IMR-90 (cell line): Measurements from ENCODE around the gene PAQR9. TPM values are rescaled to one million over a fixed set of nuclear protein-coding genes. Genes with fewer than 3 reads are reported as not detected.

Experiments
- ATAC-seq: fragments of 200-7000 bp; cut with Tn5 transposase; 2 replicates; pipeline ENCODE4 v1.9.1; 2020; ENCODE audit warnings: low read depth, mild to moderate bottlenecking, moderate library complexity
- BruUV-seq: library from RNA; stranded (reverse); fragments of 400-500 nt; replicated peaks from 2 replicates; lab custom pipeline; 2021; lab: Mats Ljungman, UMichigan
- CTCF ChIA-PET: fragments of 300-600 bp; formaldehyde crosslinking; extraction: SDS; loops from one replicate; lab custom pipeline; 2021; ENCODE audit warnings: antibody characterized with exemption; lab: Yijun Ruan, JAX
- POLR2A ChIA-PET: fragments of 300-600 bp; sonication (Branson Sonifier 250); formaldehyde crosslinking; loops from one replicate; lab custom pipeline; 2022; ENCODE audit warnings: antibody characterized with exemption; ENCODE audit not compliant: unreplicated experiment; lab: Charles Lee
- DNase-seq: peaks from one replicate; pipeline ENCODE4 v3.0.0; 2013
- H2AFZ ChIP-seq: replicated peaks from 2 replicates; pipeline ENCODE3; 2013; ENCODE audit warnings: low read length, mild to moderate bottlenecking; ENCODE audit not compliant: poor library complexity
- H2AK5ac ChIP-seq: 2 replicates; pipeline ENCODE4 v1.6.1; 2013; ENCODE audit warnings: low read depth, low read length, inconsistent platforms
- H2AK9ac ChIP-seq: replicated peaks from 2 replicates; pipeline ENCODE3; 2013; ENCODE audit warnings: mild to moderate bottlenecking, low read depth, low read length, moderate library complexity; ENCODE audit not compliant: poor library complexity
- H2BK120ac ChIP-seq: 2 replicates; pipeline ENCODE4 v1.6.1; 2013; ENCODE audit warnings: low read depth, low read length, inconsistent platforms
- H2BK15ac ChIP-seq: 3 replicates; pipeline ENCODE4 v1.6.1; 2013; ENCODE audit warnings: low read depth, low read length, inconsistent platforms
- H2BK20ac ChIP-seq: 2 replicates; pipeline ENCODE4 v1.6.1; 2013; ENCODE audit warnings: low read depth, mild to moderate bottlenecking, inconsistent platforms, low read length, moderate library complexity
- H2BK5ac ChIP-seq: 2 replicates; pipeline ENCODE4 v1.6.1; 2013; ENCODE audit warnings: mild to moderate bottlenecking, low read depth, low read length, inconsistent platforms; ENCODE audit not compliant: poor library complexity, severe bottlenecking
- H3K14ac ChIP-seq: replicated peaks from 2 replicates; pipeline ENCODE4 v1.6.1; 2013; ENCODE audit warnings: low read depth, low read length, inconsistent platforms
- H3K18ac ChIP-seq: 2 replicates; pipeline ENCODE4 v1.6.1; 2013; ENCODE audit warnings: low read depth, low read length, control low read depth
- H3K23ac ChIP-seq: 2 replicates; pipeline ENCODE4 v1.6.1; 2013; ENCODE audit warnings: low read depth, low read length, inconsistent platforms
- H3K27ac ChIP-seq: 2 replicates; pipeline ENCODE4 v1.5.1; 2013; ENCODE audit warnings: mild to moderate bottlenecking, control low read depth, low read length; ENCODE audit not compliant: insufficient read depth
- H3K27me3 ChIP-seq: 2 replicates; pipeline ENCODE4 v1.6.1; 2013; ENCODE audit warnings: low read length; ENCODE audit not compliant: control insufficient read depth, insufficient read depth
- H3K36me3 ChIP-seq: 2 replicates; pipeline ENCODE4 v1.6.1; 2013; ENCODE audit warnings: low read length, mixed read lengths; ENCODE audit not compliant: control insufficient read depth, insufficient read depth
- H3K4ac ChIP-seq: 2 replicates; pipeline ENCODE4 v1.6.1; 2013; ENCODE audit warnings: low read depth, low read length, inconsistent platforms
- H3K4me1 ChIP-seq: 2 replicates; pipeline ENCODE4 v1.6.1; 2013; ENCODE audit warnings: low read length, mixed read lengths; ENCODE audit not compliant: control insufficient read depth, insufficient read depth
- H3K4me2 ChIP-seq: 2 replicates; pipeline ENCODE4 v1.6.1; 2013; ENCODE audit warnings: low read depth, mild to moderate bottlenecking, control low read depth, low read length, moderate library complexity
- H3K4me3 ChIP-seq: 2 replicates; pipeline ENCODE4 v1.5.1; 2013; ENCODE audit warnings: low read depth, mild to moderate bottlenecking, control low read depth, low read length, moderate library complexity; ENCODE audit not compliant: insufficient read depth
- H3K56ac ChIP-seq: 2 replicates; pipeline ENCODE4 v1.6.1; 2013; ENCODE audit warnings: low read length, inconsistent platforms; ENCODE audit not compliant: insufficient read depth; ENCODE audit errors: extremely low read depth
- H3K79me1 ChIP-seq, 2 experiments: 2 replicates each; pipeline ENCODE4 v1.6.1; 2013; ENCODE audit warnings: low read length in 2 of 2, inconsistent platforms in 1 of 2, low read depth in 1 of 2
- H3K9ac ChIP-seq: 2 replicates; pipeline ENCODE4 v1.6.1; 2013; ENCODE audit warnings: low read depth, low read length, control low read depth
- H3K9me1 ChIP-seq: 2 replicates; pipeline ENCODE4 v1.6.1; 2013; ENCODE audit warnings: low read length, inconsistent platforms; ENCODE audit not compliant: insufficient read depth
- H3K9me3 ChIP-seq: 2 replicates; pipeline ENCODE4 v1.6.1; 2013; ENCODE audit warnings: low read length; ENCODE audit not compliant: control insufficient read depth, insufficient read depth
- H4K20me1 ChIP-seq: 2 replicates; pipeline ENCODE4 v1.6.1; 2013; ENCODE audit warnings: low read length, inconsistent platforms; ENCODE audit not compliant: insufficient read depth
- H4K5ac ChIP-seq: 2 replicates; pipeline ENCODE4 v1.6.1; 2013; ENCODE audit warnings: mild to moderate bottlenecking, low read depth, low read length, control low read depth
- H4K8ac ChIP-seq, 2 experiments: 2 replicates each; pipeline ENCODE4 v1.6.1; 2013; ENCODE audit warnings: low read depth in 2 of 2, low read length in 2 of 2, control low read depth in 1 of 2, inconsistent platforms in 1 of 2
- H4K91ac ChIP-seq: 2 replicates; pipeline ENCODE4 v1.6.1; 2013; ENCODE audit warnings: low read depth, low read length, inconsistent platforms; ENCODE audit not compliant: insufficient read depth
- BHLHE40 ChIP-seq: fragments of 150-350 bp; IDR thresholded peaks from 2 replicates; pipeline ENCODE4 v1.6.1; 2016; ENCODE audit warnings: mild to moderate bottlenecking, low read depth, low read length
- CEBPB ChIP-seq: IDR thresholded peaks from 2 replicates; pipeline ENCODE4 v1.6.1; 2012; ENCODE audit warnings: low read depth, low read length, improper control_type of control experiment
- CHD1 ChIP-seq: IDR thresholded peaks from 2 replicates; pipeline ENCODE4 v1.6.1; 2012; ENCODE audit warnings: low read depth, low read length, improper control_type of control experiment
- FOS ChIP-seq: fragments of 150-350 bp; IDR thresholded peaks from 2 replicates; pipeline ENCODE4 v1.6.1; 2016; ENCODE audit warnings: low read depth, low read length
- MAFK ChIP-seq: IDR thresholded peaks from 2 replicates; pipeline ENCODE4 v1.6.1; 2012; ENCODE audit warnings: low read depth, low read length, improper control_type of control experiment
- MAZ ChIP-seq: IDR thresholded peaks from 2 replicates; pipeline ENCODE4 v1.6.1; 2012; ENCODE audit warnings: low read depth, mild to moderate bottlenecking, low read length, improper control_type of control experiment, moderate library complexity, borderline replicate concordance
- MXI1 ChIP-seq: IDR thresholded peaks from 2 replicates; pipeline ENCODE4 v1.6.1; 2012; ENCODE audit warnings: low read depth, mild to moderate bottlenecking, low read length, moderate library complexity, borderline replicate concordance
- NFE2L2 ChIP-seq: fragments of 150-350 bp; IDR thresholded peaks from 2 replicates; pipeline ENCODE4 v1.6.1; 2016; ENCODE audit warnings: low read depth, mild to moderate bottlenecking, low read length
- POLR2A ChIP-seq: IDR thresholded peaks from 2 replicates; pipeline ENCODE4 v1.6.1; 2012; ENCODE audit warnings: mild to moderate bottlenecking, low read depth, low read length
- RAD21 ChIP-seq: IDR thresholded peaks from 2 replicates; pipeline ENCODE4 v1.6.1; 2012; ENCODE audit warnings: low read length, improper control_type of control experiment
- RCOR1 ChIP-seq: IDR thresholded peaks from 2 replicates; pipeline ENCODE4 v1.6.1; 2012; ENCODE audit warnings: mild to moderate bottlenecking, low read length, improper control_type of control experiment; ENCODE audit not compliant: insufficient replicate concordance
- RFX5 ChIP-seq: IDR thresholded peaks from 2 replicates; pipeline ENCODE4 v1.8.0; 2012; ENCODE audit warnings: low read depth, mild to moderate bottlenecking, low read length, moderate library complexity
- SMC3 ChIP-seq: fragments of 150-350 bp; IDR thresholded peaks from 2 replicates; pipeline ENCODE4 v1.6.1; 2016; ENCODE audit warnings: low read depth, mild to moderate bottlenecking, antibody characterized with exemption, low read length, moderate library complexity
- WGBS, 2 experiments: methylation state at CpG; one replicate each; pipeline versions ENCODE4 v1.1.5 to v1.1.7; 2013; ENCODE audit warnings: missing lambda C conversion rate in 2 of 2; ENCODE audit not compliant: insufficient read length in 1 of 2; ENCODE audit errors: extremely low coverage in 2 of 2; 5-methylcytosine and 5-hydroxymethylcytosine counted together
- dilution Hi-C: fragments of 300-500 bp; cut with HindIII; formaldehyde crosslinking; loops from one replicate; pipeline ENCODE4 v1.14.3; 2018; ENCODE audit warnings: low sequenced_read_pairs; ENCODE audit not compliant: unreplicated experiment
- in situ Hi-C: fragments of 300-500 bp; cut with MboI; formaldehyde crosslinking; loops from 3 replicates; pipeline ENCODE4 v1.14.3; 2019; ENCODE audit warnings: low sequenced_read_pairs, inconsistent platforms, mixed read lengths
- intact Hi-C: fragments of 100-400 bp; cut with micrococcal nuclease; formaldehyde crosslinking; loops from 2 replicates; pipeline ENCODE4 v1.10.0; 2022
- polyA plus RNA-seq, 3 experiments: library from polyadenylated mRNA; depleted of rRNA; stranded (reverse); fragments of >200 nt; gene quantifications; 2 replicates each; pipeline ENCODE4 v1.2.3, GENCODE V29; 2012; ENCODE audit warnings: low replicate concordance in 1 of 3
- total RNA-seq: library from RNA; depleted of rRNA; stranded (reverse); fragments of >200 nt; gene quantifications from 2 replicates; pipeline ENCODE4 v1.2.3, GENCODE V29; 2012
- TF ChIP-seq, protein P1 (sequence below): conservative IDR thresholded peaks from 2 replicates; pipeline ENCODE4 v1.5.1; 2012; ENCODE audit warnings: mild to moderate bottlenecking, low read depth, low read length, improper control_type of control experiment
- TF ChIP-seq, protein P2 (sequence below): fragments of 150-350 bp; IDR thresholded peaks from 2 replicates; pipeline ENCODE4 v1.6.1; 2017; ENCODE audit warnings: mild to moderate bottlenecking, antibody characterized with exemption, low read length, low read depth
- TF ChIP-seq, protein P3 (sequence below): fragments of 150-350 bp; IDR thresholded peaks from 2 replicates; pipeline ENCODE4 v1.6.1; 2016; ENCODE audit warnings: low read depth, mild to moderate bottlenecking, low read length, moderate library complexity, borderline replicate concordance

The PAQR9 gene
- total and polyA plus RNA-seq, 2 of the 4 experiments (the other 2 are of a cell fraction): 0.05 TPM; not detected in 1

DNA sequence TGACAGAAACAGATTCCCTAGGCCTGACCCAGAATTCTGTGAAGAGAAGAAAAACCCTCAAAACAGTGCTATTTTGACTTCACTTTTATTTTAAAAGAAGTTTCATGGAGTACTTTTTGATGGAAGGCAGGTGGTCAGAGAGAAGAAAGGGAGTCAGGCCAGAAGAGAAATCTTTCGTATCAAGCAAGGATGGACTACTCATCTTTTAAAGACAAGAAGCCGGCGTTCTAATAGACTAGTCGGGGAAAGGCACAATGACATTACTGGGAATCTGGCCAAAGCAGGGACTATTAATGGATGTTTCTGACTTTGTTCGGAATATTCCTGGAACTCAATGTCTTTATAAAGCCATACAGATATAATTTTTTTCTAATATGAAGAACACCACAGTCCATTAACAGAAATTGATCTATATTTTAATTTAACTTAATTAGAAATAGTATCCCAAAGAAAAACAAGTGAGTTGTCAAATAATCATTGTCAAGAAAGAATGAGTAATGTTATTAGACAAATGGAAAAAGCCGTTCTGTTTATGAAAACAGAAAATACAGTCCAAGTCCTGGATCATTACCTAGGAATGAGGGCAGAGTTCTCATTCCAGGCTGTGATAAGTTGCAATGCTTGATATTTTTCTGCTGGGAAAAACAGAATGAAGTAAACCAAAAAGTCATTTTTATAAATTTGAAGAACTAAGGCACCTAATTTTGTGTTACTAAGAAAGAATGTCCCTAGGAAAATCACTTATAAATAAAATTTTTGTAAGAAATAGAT is 50.9 kb downstream of the PAQR9 start:
- no peak overlapping the region for H3K4me2 ChIP-seq
- no peak overlapping the region for H2BK15ac ChIP-seq
- H3K27me3 ChIP-seq: peaks cover 5% of the 10 kb centered on the region
- no TSS peak for BruUV-seq
- no peak overlapping the region for H2AK5ac ChIP-seq
- no peaks in the 10 kb centered on the region for H3K9me1 ChIP-seq
- no peaks in the 10 kb centered on the region for H3K9me3 ChIP-seq
- no peaks in the 10 kb centered on the region for H3K36me3 ChIP-seq
- no peak overlapping the region for H3K4me3 ChIP-seq
- no peak overlapping the region for H2AK9ac ChIP-seq
- H4K8ac ChIP-seq: no peak overlapping the region
- no peak overlapping the region for H3K14ac ChIP-seq
- intact Hi-C loops (no loop called here), dilution Hi-C loops (no loop called here), in situ Hi-C loops (no loop called here)
- no peak overlapping the region for H3K23ac ChIP-seq
- no peak for ATAC-seq
- ChIA-PET POLR2A (no interaction called here), CTCF (no interaction called here)
- no peak overlapping the region for H4K5ac ChIP-seq
- H4K91ac ChIP-seq: no peak overlapping the region
- H3K18ac ChIP-seq: no peak overlapping the region
- no peak overlapping the region for H2BK20ac ChIP-seq
- H2BK5ac ChIP-seq: no peak overlapping the region
- H2BK120ac ChIP-seq: no peak overlapping the region
- no peak for DNase-seq
- no peaks in the 10 kb centered on the region for H4K20me1 ChIP-seq
- H3K56ac ChIP-seq: no peak overlapping the region
- no peaks in the 10 kb centered on the region for H3K79me1 ChIP-seq
- TF ChIP-seq RCOR1 (no peak), MAZ (no peak), RAD21 (no peak), MAFK (no peak), SMC3 (no peak), FOS (no peak), BHLHE40 (no peak), CEBPB (no peak), RFX5 (no peak), POLR2A (no peak), MXI1 (no peak), CHD1 (no peak), NFE2L2 (no peak)
- TF ChIP-seq, protein P1, sequence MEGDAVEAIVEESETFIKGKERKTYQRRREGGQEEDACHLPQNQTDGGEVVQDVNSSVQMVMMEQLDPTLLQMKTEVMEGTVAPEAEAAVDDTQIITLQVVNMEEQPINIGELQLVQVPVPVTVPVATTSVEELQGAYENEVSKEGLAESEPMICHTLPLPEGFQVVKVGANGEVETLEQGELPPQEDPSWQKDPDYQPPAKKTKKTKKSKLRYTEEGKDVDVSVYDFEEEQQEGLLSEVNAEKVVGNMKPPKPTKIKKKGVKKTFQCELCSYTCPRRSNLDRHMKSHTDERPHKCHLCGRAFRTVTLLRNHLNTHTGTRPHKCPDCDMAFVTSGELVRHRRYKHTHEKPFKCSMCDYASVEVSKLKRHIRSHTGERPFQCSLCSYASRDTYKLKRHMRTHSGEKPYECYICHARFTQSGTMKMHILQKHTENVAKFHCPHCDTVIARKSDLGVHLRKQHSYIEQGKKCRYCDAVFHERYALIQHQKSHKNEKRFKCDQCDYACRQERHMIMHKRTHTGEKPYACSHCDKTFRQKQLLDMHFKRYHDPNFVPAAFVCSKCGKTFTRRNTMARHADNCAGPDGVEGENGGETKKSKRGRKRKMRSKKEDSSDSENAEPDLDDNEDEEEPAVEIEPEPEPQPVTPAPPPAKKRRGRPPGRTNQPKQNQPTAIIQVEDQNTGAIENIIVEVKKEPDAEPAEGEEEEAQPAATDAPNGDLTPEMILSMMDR: no peak
- TF ChIP-seq, protein P2, sequence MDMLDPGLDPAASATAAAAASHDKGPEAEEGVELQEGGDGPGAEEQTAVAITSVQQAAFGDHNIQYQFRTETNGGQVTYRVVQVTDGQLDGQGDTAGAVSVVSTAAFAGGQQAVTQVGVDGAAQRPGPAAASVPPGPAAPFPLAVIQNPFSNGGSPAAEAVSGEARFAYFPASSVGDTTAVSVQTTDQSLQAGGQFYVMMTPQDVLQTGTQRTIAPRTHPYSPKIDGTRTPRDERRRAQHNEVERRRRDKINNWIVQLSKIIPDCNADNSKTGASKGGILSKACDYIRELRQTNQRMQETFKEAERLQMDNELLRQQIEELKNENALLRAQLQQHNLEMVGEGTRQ: no peak
- TF ChIP-seq, protein P3, sequence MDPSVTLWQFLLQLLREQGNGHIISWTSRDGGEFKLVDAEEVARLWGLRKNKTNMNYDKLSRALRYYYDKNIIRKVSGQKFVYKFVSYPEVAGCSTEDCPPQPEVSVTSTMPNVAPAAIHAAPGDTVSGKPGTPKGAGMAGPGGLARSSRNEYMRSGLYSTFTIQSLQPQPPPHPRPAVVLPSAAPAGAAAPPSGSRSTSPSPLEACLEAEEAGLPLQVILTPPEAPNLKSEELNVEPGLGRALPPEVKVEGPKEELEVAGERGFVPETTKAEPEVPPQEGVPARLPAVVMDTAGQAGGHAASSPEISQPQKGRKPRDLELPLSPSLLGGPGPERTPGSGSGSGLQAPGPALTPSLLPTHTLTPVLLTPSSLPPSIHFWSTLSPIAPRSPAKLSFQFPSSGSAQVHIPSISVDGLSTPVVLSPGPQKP: no peak
- H2AFZ ChIP-seq: no peak overlapping the region
- H3K4ac ChIP-seq: no peak overlapping the region
- H3K9ac ChIP-seq: no peak overlapping the region
- no CpG with 5 or more reads among the region's 6 CpGs for WGBS, 2 experiments
- no peaks in the 10 kb centered on the region for H3K4me1 ChIP-seq
- no peak overlapping the region for H3K27ac ChIP-seq
